ENCODE measurements around the gene CPNE4. TPM values are rescaled to one million over a fixed set of nuclear protein-coding genes. Genes with fewer than 3 reads are reported as not detected.

CPNE4 gene
- total RNA-seq, 1 donor from 2014 or later: 0.83 TPM

GRCh38 chr3:131804565-131805133 lies 230.2 kb downstream of the CPNE4 start:
- no peak for TF ChIP-seq CTCF (IDR thresholded peaks at IDR 0.05)
- H3K27ac ChIP-seq: no peak overlapping the region
- intact Hi-C loops (cut with DNase I): no loop called here

GRCh38 chr3:131803113-131803512 lies 231.7 kb downstream of the CPNE4 start:
- no peak for TF ChIP-seq CTCF (IDR thresholded peaks at IDR 0.05)

More at GRCh38 chr3:131804565-131805133, 230.2 kb downstream of the CPNE4 start:
- no peak overlapping the region for H3K4me3 ChIP-seq
- no peak for DNase-seq
- H3K36me3 ChIP-seq: no peaks in the 10 kb centered on the region
- H3K9me3 ChIP-seq: no peaks in the 10 kb centered on the region
- ATAC-seq: no peak
- no peaks in the 10 kb centered on the region for H3K27me3 ChIP-seq (ENCODE audit: low read depth)
- no peaks in the 10 kb centered on the region for H3K4me1 ChIP-seq

GRCh38 chr3:131802029-131802428 lies 232.8 kb downstream of the CPNE4 start:
- Histone ChIP-seq H3K4me3 (no peak overlapping the region), H3K4me1 (no peaks in the 10 kb centered on the region), H3K9me3 (no peaks in the 10 kb centered on the region), H3K27me3 (ENCODE audit: low read depth) (no peaks in the 10 kb centered on the region), H3K27ac (no peak overlapping the region), H3K36me3 (no peaks in the 10 kb centered on the region)
- ATAC-seq: peak; percentile 52 to 54
- no peak for DNase-seq
- intact Hi-C loops (cut with DNase I): no loop called here
- no peak for TF ChIP-seq CTCF (IDR thresholded peaks at IDR 0.05)

More at GRCh38 chr3:131803113-131803512, 231.7 kb downstream of the CPNE4 start:
- DNase-seq (no peak), ATAC-seq (no peak)
- intact Hi-C loops (cut with DNase I): no loop called here
- no peak overlapping the region for H3K4me3 ChIP-seq
- no peak overlapping the region for H3K27ac ChIP-seq
- no peaks in the 10 kb centered on the region for H3K36me3 ChIP-seq
- H3K4me1 ChIP-seq: no peaks in the 10 kb centered on the region
- H3K9me3 ChIP-seq: no peaks in the 10 kb centered on the region
- no peaks in the 10 kb centered on the region for H3K27me3 ChIP-seq (ENCODE audit: low read depth)

- Histone ChIP-seq H3K27ac (no peak overlapping the region), H3K27me3 (ENCODE audit: low read depth) (no peaks in the 10 kb centered on the region), H3K4me1 (no peaks in the 10 kb centered on the region), H3K4me3 (no peak overlapping the region), H3K9me3 (no peaks in the 10 kb centered on the region), H3K36me3 (no peaks in the 10 kb centered on the region)
- ATAC-seq: peak; percentile 69 to 88
- intact Hi-C loops (cut with DNase I): no loop called here
- no peak for TF ChIP-seq CTCF (IDR thresholded peaks at IDR 0.05)
- DNase-seq: no peak
Measured at GRCh38 chr3:131801566-131801965, 233.2 kb downstream of the CPNE4 start.

GRCh38 chr3:131797776-131798175 lies 237.0 kb downstream of the CPNE4 start:
- no peak for TF ChIP-seq CTCF (IDR thresholded peaks at IDR 0.05)
- H3K4me1 ChIP-seq: no peaks in the 10 kb centered on the region
- ATAC-seq (no peak), DNase-seq (no peak)
- no peak overlapping the region for H3K27ac ChIP-seq
- H3K36me3 ChIP-seq: no peaks in the 10 kb centered on the region
- H3K4me3 ChIP-seq: no peak overlapping the region
- H3K27me3 ChIP-seq (ENCODE audit: low read depth): no peaks in the 10 kb centered on the region
- intact Hi-C loops (cut with DNase I): no loop called here
- H3K9me3 ChIP-seq: no peaks in the 10 kb centered on the region
